ENCODE data around the gene MCTP1. TPM values are rescaled to one million over a fixed set of nuclear protein-coding genes. Genes with fewer than 3 reads are reported as not detected.

MCTP1 gene
- total RNA-seq, 4 donors from 2014 or later = 3.5 to 19.8 (median 5.8) TPM

GRCh38 chr5:94802450-94802849 lies 482.4 kb downstream of the MCTP1 start:
- no peaks in the 10 kb centered on the region for H3K9me3 ChIP-seq
- no peaks in the 10 kb centered on the region for H3K36me3 ChIP-seq
- H3K27me3 ChIP-seq = no peaks in the 10 kb centered on the region
- no peak overlapping the region for H3K4me3 ChIP-seq
- no peaks in the 10 kb centered on the region for H3K4me1 ChIP-seq
- H3K27ac ChIP-seq = no peak overlapping the region
- DNase-seq = no peak
- 60 to 70% methylated on average over 2 of the region's 2 CpGs for WGBS, 2 donors
- intact Hi-C loops (cut with DNase I) = no loop called here
- TF ChIP-seq CTCF (IDR thresholded peaks at IDR 0.05) = no peak
- no peak for TF ChIP-seq POLR2A (IDR thresholded peaks at IDR 0.05)

GRCh38 chr5:94796586-94796985 lies 488.3 kb downstream of the MCTP1 start:
- H3K27me3 ChIP-seq = no peaks in the 10 kb centered on the region
- no peak for DNase-seq
- no peaks in the 10 kb centered on the region for H3K36me3 ChIP-seq
- WGBS, 2 donors = 60 to 68% methylated on average over 3 of the region's 3 CpGs
- TF ChIP-seq POLR2A (IDR thresholded peaks at IDR 0.05) (no peak), CTCF (IDR thresholded peaks at IDR 0.05) (no peak)
- no peaks in the 10 kb centered on the region for H3K4me1 ChIP-seq
- H3K4me3 ChIP-seq = no peak overlapping the region
- intact Hi-C loops (cut with DNase I) = no loop called here
- H3K9me3 ChIP-seq = no peaks in the 10 kb centered on the region
- H3K27ac ChIP-seq = no peak overlapping the region

GRCh38 chr5:94793816-94794198 lies 491.1 kb downstream of the MCTP1 start:
- H3K9me3 ChIP-seq = no peaks in the 10 kb centered on the region
- TF ChIP-seq CTCF (IDR thresholded peaks at IDR 0.05) = no peak
- no peak for TF ChIP-seq POLR2A (IDR thresholded peaks at IDR 0.05)
- H3K4me3 ChIP-seq = no peak overlapping the region
- intact Hi-C loops (cut with DNase I) = no loop called here
- no peak for DNase-seq
- no peaks in the 10 kb centered on the region for H3K4me1 ChIP-seq
- no peaks in the 10 kb centered on the region for H3K36me3 ChIP-seq
- no peaks in the 10 kb centered on the region for H3K27me3 ChIP-seq
- H3K27ac ChIP-seq = no peak overlapping the region

GRCh38 chr5:94793113-94793815 lies 491.6 kb downstream of the MCTP1 start:
- Histone ChIP-seq H3K4me3 (no peak overlapping the region), H3K27me3 (no peaks in the 10 kb centered on the region), H3K9me3 (no peaks in the 10 kb centered on the region), H3K27ac (no peak overlapping the region), H3K4me1 (no peaks in the 10 kb centered on the region), H3K36me3 (no peaks in the 10 kb centered on the region)
- TF ChIP-seq POLR2A (IDR thresholded peaks at IDR 0.05) (no peak), CTCF (IDR thresholded peaks at IDR 0.05) (no peak)
- intact Hi-C loops (cut with DNase I) = no loop called here
- 49 to 60% methylated on average over 4 of the region's 4 CpGs for WGBS, 2 donors
- DNase-seq = no peak

- H3K36me3 ChIP-seq = no peaks in the 10 kb centered on the region
- no peaks in the 10 kb centered on the region for H3K27me3 ChIP-seq
- no peak for DNase-seq
- intact Hi-C loops (cut with DNase I) = no loop called here
- no peak for TF ChIP-seq POLR2A (IDR thresholded peaks at IDR 0.05)
- TF ChIP-seq CTCF (IDR thresholded peaks at IDR 0.05) = no peak
- no peak overlapping the region for H3K4me3 ChIP-seq
- WGBS, 2 donors = 39 to 73% methylated on average over 3 to 7 of the region's 7 CpGs
- no peak overlapping the region for H3K27ac ChIP-seq
- H3K4me1 ChIP-seq = no peaks in the 10 kb centered on the region
- H3K9me3 ChIP-seq = no peaks in the 10 kb centered on the region
Measured at GRCh38 chr5:94791829-94792228, 493.1 kb downstream of the MCTP1 start.
